SK-N-SH treated with all-trans-retinoic acid at 6 μM for 48 hours (cell line): ENCODE results near the gene ELOVL1.

Experiments used
- ATAC-seq: fragments of 200-7000 bp; cut with Tn5 transposase; 3 replicates; pipeline ENCODE4 v1.9.1; 2020; ENCODE audit warnings: mild to moderate bottlenecking, moderate library complexity
- ARNTL ChIP-seq: fragments of 450-650 bp; formaldehyde crosslinking; IDR thresholded peaks from 2 replicates; pipeline ENCODE4 v1.5.0; 2020; ENCODE audit warnings: low read depth, mild to moderate bottlenecking, moderate library complexity, borderline replicate concordance
- CREB5 ChIP-seq: fragments of 250-450 bp; sonication (Bioruptor Pico); IDR thresholded peaks from 2 replicates; pipeline ENCODE4 v1.5.1; 2020; ENCODE audit warnings: low read depth, mild to moderate bottlenecking, moderate library complexity
- CSRNP3 ChIP-seq: fragments of 250-450 bp; sonication (Bioruptor Pico); IDR thresholded peaks from 2 replicates; pipeline ENCODE4 v1.5.1; 2021; ENCODE audit warnings: mild to moderate bottlenecking, moderate library complexity
- ESRRG ChIP-seq: fragments of 250-450 bp; sonication (Bioruptor Pico); IDR thresholded peaks from 2 replicates; pipeline ENCODE4 v1.6.1; 2021; ENCODE audit warnings: mild to moderate bottlenecking
- GLIS3 ChIP-seq: fragments of 250-450 bp; sonication (Bioruptor Pico); IDR thresholded peaks from 2 replicates; pipeline ENCODE4 v1.5.0; 2020; ENCODE audit warnings: mild to moderate bottlenecking, moderate library complexity
- ISL1 ChIP-seq: fragments of 250-450 bp; sonication (Bioruptor Pico); IDR thresholded peaks from 2 replicates; pipeline ENCODE4 v2.1.2; 2022; ENCODE audit warnings: mild to moderate bottlenecking, moderate library complexity
- OSR1 ChIP-seq: fragments of 250-450 bp; sonication (Bioruptor Pico); IDR thresholded peaks from 2 replicates; pipeline ENCODE4 v1.8.0; 2022; ENCODE audit warnings: moderate library complexity, mild to moderate bottlenecking, inconsistent platforms
- PATZ1 ChIP-seq: fragments of 250-450 bp; sonication (Bioruptor Pico); IDR thresholded peaks from 2 replicates; pipeline ENCODE4 v1.8.0; 2020; ENCODE audit warnings: mild to moderate bottlenecking, moderate library complexity, borderline replicate concordance
- POU6F1 ChIP-seq: fragments of 250-450 bp; sonication (Bioruptor Pico); IDR thresholded peaks from 2 replicates; pipeline ENCODE4 v1.8.0; 2021; ENCODE audit warnings: low read depth, mild to moderate bottlenecking, moderate library complexity, borderline replicate concordance
- PPARA ChIP-seq: fragments of 250-450 bp; sonication (Bioruptor Pico); IDR thresholded peaks from 2 replicates; pipeline ENCODE4 v1.5.0; 2020; ENCODE audit warnings: mild to moderate bottlenecking, borderline replicate concordance
- RARB ChIP-seq: fragments of 250-450 bp; sonication (Bioruptor Pico); IDR thresholded peaks from 2 replicates; pipeline ENCODE4 v1.8.0; 2021; ENCODE audit warnings: mild to moderate bottlenecking, moderate library complexity
- SNAI2 ChIP-seq: fragments of 250-450 bp; sonication (Bioruptor Pico); IDR thresholded peaks from 2 replicates; pipeline ENCODE4 v1.5.0; 2020; ENCODE audit warnings: mild to moderate bottlenecking, moderate library complexity
- TCF4 ChIP-seq: fragments of 250-450 bp; sonication (Bioruptor Pico); IDR thresholded peaks from 2 replicates; pipeline ENCODE4 v1.8.0; 2021; ENCODE audit warnings: mild to moderate bottlenecking, moderate library complexity, borderline replicate concordance
- TOX ChIP-seq: fragments of 250-450 bp; sonication (Bioruptor Pico); IDR thresholded peaks from 2 replicates; pipeline ENCODE4 v1.8.0; 2021; ENCODE audit warnings: mild to moderate bottlenecking, moderate library complexity, borderline replicate concordance
- ZC3H10 ChIP-seq: fragments of 250-450 bp; sonication (Bioruptor Pico); IDR thresholded peaks from 2 replicates; pipeline ENCODE4 v1.5.1; 2021; ENCODE audit warnings: mild to moderate bottlenecking, moderate library complexity
- ZFP3 ChIP-seq: fragments of 250-450 bp; sonication (Bioruptor Pico); IDR thresholded peaks from 2 replicates; pipeline ENCODE4 v1.5.0; 2020; ENCODE audit warnings: mild to moderate bottlenecking, moderate library complexity
- ZFP30 ChIP-seq: fragments of 450-650 bp; formaldehyde crosslinking; IDR thresholded peaks from 2 replicates; pipeline ENCODE4 v1.5.0; 2022; ENCODE audit warnings: mild to moderate bottlenecking, moderate library complexity
- ZNF565 ChIP-seq: fragments of 450-650 bp; formaldehyde crosslinking; conservative IDR thresholded peaks from 2 replicates; pipeline ENCODE4 v1.5.0; 2020; ENCODE audit warnings: low read depth, mild to moderate bottlenecking, moderate library complexity
- ZNF70 ChIP-seq: fragments of 450-650 bp; formaldehyde crosslinking; IDR thresholded peaks from 2 replicates; pipeline ENCODE4 v1.5.0; 2020; ENCODE audit warnings: mild to moderate bottlenecking, moderate library complexity
- ZNF8 ChIP-seq: fragments of 450-650 bp; formaldehyde crosslinking; IDR thresholded peaks from 2 replicates; pipeline ENCODE4 v1.5.0; 2020; ENCODE audit warnings: mild to moderate bottlenecking, moderate library complexity

Gene ELOVL1

GRCh38 chr1:43367026-43367903, 546 bp downstream of the ELOVL1 start:
- TF ChIP-seq ZC3H10 (CRISPR knock-in tag) = no peak
- ATAC-seq = peak; percentile 80

- no peak for ATAC-seq
- TF ChIP-seq PATZ1 (CRISPR knock-in tag) = no peak
- no peak for TF ChIP-seq POU6F1 (CRISPR knock-in tag)
- TF ChIP-seq ZNF8 = no peak
- no peak for TF ChIP-seq ZFP30 (CRISPR knock-in tag)
- TF ChIP-seq RARB (CRISPR knock-in tag) = no peak
- no peak for TF ChIP-seq ZNF565 (CRISPR knock-in tag)
Measured at GRCh38 chr1:43366601-43367025, 1.2 kb downstream of the ELOVL1 start.

- no peak for TF ChIP-seq ARNTL (CRISPR knock-in tag)
- TF ChIP-seq, all 23 proteins: peak for 0
- no peak for ATAC-seq
Measured at GRCh38 chr1:43366179-43366578, 1.6 kb downstream of the ELOVL1 start.

- no peak for ATAC-seq
- TF ChIP-seq GLIS3 (CRISPR knock-in tag) (no peak), TCF4 (CRISPR knock-in tag) (no peak), ZNF8 (no peak), PPARA (CRISPR knock-in tag) (no peak), ISL1 (CRISPR knock-in tag) (no peak), ZFP3 (no peak), TOX (CRISPR knock-in tag) (no peak), POU6F1 (CRISPR knock-in tag) (no peak), ARNTL (CRISPR knock-in tag) (no peak), ZNF70 (no peak), OSR1 (CRISPR knock-in tag) (no peak), ESRRG (no peak), CSRNP3 (CRISPR knock-in tag) (no peak), SNAI2 (CRISPR knock-in tag) (no peak), ZFP30 (CRISPR knock-in tag) (no peak), CREB5 (CRISPR knock-in tag) (no peak), RARB (CRISPR knock-in tag) (no peak), ZNF565 (CRISPR knock-in tag) (no peak)
- TF ChIP-seq, all 23 proteins: peak for 0
Measured at GRCh38 chr1:43365678-43366077, 2.1 kb downstream of the ELOVL1 start.
